Vagina (tissue), 2 donors: ENCODE results near the gene POLR1G.

Experiments
- CTCF ChIP-seq, 3 experiments: fragments of 450-650 bp in 2 of 3; fragments of 200-600 bp in 1 of 3; sonication (generic) in 1 of 3; IDR thresholded peaks; one replicate each; pipeline ENCODE4 v1.5.1; 2017 to 2019; ENCODE audit warnings: antibody characterized with exemption in 3 of 3, mild to moderate bottlenecking in 2 of 3, moderate library complexity in 2 of 3
- POLR2A ChIP-seq, 2 donors: fragments of 450-650 bp; IDR thresholded peaks; one replicate each; pipeline ENCODE4 v1.6.1; 2017; ENCODE audit warnings: antibody characterized with exemption in 2 of 2, mild to moderate bottlenecking in 2 of 2, moderate library complexity in 2 of 2
- POLR2AphosphoS5 ChIP-seq, 2 donors: sonication (generic); formaldehyde crosslinking; IDR thresholded peaks; one replicate each; pipeline ENCODE4 v1.9.0; 2017; ENCODE audit warnings: antibody characterized with exemption in 2 of 2, mild to moderate bottlenecking in 2 of 2, low read depth in 1 of 2; ENCODE audit not compliant: insufficient read depth in 1 of 2

DNA sequence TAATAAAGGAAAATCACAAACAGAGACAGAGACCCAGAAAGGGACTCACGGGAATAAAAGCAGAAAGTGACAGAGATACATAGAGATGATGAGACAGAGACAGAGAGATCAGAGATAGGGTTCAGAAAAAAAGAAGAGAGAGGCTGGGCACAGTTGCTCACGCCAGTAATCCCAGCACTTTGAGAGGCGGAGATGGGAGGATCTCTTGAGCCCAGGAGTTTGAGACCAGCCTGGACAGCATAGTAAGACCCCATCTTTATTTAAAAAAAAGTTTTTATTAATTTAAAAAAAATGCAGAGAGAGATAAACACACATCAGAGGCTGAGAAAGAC, 41.9 kb downstream of the POLR1G start:
- no peak for TF ChIP-seq CTCF (IDR thresholded peaks at IDR 0.05)
- TF ChIP-seq POLR2A (IDR thresholded peaks at IDR 0.05) = no peak
- no peak for TF ChIP-seq POLR2AphosphoS5 (IDR thresholded peaks at IDR 0.05; ENCODE audit: insufficient read depth in 1 of 2, low read depth in 1 of 2)
